Hippocampal formation (tissue), 2 donors: ENCODE data around the gene DAP.

Source experiments
- DNase-seq, 2 donors: peaks; one replicate each; lab custom pipeline; 2025; lab: John Stamatoyannopoulos, UW

Gene DAP

GRCh38 chr5:10760921-10761184 lies 181 bp downstream of the DAP start:
- no peak for DNase-seq

DNA sequence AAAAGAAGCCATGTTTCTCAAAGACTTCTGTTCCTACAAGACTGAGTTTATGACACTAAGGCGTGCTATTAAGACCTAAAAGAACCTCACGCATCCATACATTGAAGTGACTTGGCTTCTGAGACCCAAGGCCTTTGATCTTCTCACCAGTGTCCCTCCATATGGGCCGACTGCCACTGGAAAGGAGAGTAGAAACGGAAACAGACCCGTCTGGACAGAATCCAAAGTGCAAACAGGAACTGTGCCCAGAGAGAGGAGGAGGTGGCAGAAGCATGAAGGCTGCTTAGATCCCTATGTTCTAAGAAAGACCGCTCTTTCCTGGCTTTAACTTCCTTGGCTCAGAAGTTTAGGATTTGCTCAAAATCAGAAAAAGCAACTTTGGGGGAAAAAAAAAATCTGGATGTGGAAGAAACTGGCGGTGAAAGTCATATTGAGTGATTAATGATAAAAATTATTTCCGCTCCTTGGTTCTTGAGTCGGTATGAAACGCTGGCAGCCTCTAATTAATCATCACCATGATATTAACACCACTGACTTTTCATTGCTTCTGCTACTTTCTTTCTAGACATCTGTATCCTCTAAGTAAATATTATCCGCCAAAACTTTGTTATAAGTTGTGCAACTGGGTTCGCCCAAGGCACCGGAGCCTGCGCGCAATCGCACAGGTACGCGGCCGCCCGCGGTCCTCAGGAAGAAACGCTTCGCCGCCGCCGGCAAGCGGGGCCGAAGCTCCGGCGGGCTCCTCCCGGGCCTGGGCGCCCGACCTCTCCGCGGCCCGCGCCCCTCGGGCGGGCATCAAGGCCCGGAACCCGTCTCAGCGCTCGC lies 726 bp downstream of the DAP start:
- peak; percentile 34 to 46 for DNase-seq

DNA sequence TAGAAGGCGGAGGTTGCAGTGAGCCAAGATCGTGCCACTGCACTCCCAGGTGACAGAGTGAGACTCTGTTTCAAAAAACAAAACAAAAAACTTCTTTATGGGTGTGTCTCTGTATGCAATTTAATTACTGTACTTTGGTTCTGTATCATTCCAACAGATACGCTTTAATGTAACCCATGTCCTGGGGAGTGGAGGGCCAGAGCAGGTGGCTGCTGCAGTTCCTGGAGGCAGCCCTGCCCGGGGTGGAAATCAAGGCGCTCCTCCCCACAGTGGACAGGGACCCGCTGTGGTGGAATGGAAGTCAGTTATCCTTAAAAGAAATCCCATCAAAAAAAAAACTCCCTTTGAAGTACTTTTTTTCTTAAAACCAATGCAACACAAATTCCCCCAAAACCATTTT lies 1.9 kb downstream of the DAP start:
- no peak for DNase-seq

- no peak for DNase-seq
These were observed 3.0 kb downstream of the DAP start for GRCh38 chr5:10757922-10758555.

DNA sequence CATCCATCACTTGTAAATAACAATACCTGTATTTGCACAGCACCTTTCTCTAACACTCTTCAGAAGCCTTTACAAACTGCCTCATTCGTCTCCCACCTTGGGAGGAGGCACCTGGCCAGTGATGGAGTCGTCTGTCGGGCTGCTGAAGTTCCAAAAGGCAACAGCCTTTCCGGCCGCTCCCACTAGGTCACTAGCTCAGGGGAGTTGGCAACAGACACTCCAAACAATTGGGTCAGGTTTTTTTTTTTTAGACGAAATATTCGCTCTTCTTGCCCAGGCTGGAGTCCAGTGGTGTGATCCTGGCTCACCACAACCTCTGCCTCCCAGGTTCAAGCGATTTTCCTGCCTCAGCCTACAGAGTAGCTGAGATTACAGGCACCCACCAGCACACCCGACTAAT lies 4.0 kb downstream of the DAP start:
- no peak for DNase-seq

DNA sequence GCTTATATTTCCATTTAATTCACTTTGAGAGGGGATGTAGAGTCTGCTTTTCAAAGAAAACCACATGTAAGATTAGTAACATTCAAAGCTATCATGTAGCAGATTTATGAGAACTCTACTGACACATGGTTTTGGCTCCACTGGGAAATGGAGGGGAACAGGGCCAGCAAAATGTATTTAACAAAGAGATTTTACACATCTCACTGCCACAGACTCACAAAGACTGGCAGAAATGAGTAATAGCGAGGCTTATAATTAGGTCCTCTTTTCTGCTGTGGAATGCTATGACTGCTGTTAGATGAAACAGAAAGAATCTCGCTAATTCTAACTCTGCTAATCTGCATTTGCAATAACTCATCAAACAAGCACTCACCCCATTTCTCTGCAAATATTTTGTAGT lies 4.5 kb downstream of the DAP start:
- DNase-seq = no peak

- DNase-seq = no peak
These were observed 7.9 kb downstream of the DAP start for GRCh38 chr5:10753178-10753577.

DNA sequence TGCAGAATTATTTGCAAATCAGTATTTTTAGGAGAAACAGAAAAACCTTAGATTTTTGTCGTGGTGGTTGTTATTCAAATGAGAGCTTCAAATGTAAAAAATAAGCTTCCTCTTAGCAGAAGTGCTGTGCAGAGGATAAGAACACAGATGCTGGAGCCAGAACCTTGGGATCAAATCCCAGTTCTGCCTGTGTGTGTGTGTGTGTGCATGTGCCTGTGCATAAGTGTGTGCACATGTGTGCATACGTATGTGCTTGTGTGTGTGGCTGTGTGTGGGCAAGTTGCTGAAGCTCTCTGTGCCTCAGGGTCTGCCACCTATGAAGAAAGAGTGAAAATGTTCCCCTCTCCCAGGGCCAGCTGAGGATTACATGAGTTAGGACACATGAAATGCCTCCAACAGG lies 8.6 kb downstream of the DAP start:
- DNase-seq = no peak

GRCh38 chr5:10750909-10751308 lies 10.1 kb downstream of the DAP start:
- DNase-seq = no peak

- no peak for DNase-seq
These were observed 13.1 kb downstream of the DAP start for GRCh38 chr5:10747678-10748622.

DNA sequence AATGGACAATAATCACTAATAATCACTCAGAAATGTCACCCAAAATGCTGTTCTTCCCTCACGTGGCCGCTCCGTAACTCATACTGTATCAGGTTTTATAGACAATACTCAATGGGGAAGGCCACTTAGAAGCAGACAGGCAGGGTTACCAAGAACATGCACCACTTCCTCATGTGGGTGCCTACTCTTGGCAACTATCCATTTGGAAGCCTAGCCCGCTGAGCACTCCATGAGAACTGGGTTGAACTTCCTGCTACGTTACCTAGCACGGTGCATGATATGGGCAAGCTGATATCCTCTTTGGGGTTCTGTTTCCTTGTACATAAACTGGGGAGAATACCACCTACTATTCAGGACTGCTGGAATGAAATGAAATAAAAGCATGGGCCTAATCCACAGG lies 14.3 kb downstream of the DAP start:
- DNase-seq = peak in 1 of 2 donors; percentile 11

- no peak for DNase-seq
These were observed 15.9 kb downstream of the DAP start for GRCh38 chr5:10745133-10745532.

DNA sequence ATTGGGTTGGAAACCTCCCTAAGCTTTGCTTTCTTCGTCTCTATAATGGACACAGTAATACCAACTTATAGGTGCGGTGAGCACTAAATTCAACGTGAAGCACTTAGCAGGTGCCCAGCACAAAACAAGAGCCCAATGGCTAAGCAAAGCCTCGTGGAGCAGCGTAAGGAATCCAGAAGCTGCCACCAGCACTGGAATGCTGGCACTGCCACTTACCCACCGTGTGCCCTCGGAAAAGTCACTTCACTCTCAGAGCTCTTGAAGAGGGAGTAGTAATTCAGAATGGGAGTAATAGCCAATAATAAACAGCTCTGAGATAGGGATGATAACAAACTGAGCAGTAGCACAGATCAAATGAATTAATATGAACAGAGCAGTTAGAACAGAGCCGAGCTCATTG lies 16.4 kb downstream of the DAP start:
- no peak for DNase-seq

DNA sequence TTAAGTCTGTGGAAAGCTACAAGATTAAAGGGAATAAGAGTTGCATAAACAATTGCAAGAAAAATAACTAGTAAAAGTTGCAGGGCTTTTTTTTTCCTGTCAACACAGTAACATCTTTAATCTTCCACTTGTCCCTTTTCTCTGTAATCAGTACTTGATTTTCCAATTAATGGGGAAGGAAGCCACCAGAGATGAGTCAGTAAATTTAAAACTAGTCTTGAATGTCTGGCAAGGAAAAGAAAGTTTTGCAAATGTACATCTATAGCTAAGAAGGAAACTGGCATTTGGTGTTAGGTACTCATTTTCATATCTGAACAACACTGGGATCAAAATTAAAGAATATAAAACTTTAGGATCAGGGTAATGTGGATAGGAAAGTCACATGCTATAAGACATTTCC lies 17.1 kb downstream of the DAP start:
- DNase-seq = no peak

DNA sequence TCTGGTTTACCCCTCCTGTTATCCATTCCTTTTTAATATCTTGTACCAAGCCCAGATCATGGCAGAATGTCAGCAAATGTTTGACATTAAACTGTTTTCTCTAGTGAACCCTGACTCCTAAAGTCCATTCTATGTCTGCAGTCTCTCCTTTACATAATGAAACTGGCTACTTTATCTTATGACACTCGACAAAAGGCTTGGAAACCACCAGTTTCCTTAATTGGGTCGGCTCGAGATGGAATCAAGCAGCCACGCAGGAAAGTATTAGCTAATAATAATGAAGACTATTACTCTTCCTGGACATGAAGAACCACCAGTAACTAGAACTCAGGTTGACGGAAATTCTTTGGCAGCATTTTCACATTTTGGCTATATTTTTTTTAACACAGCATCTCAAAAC lies 17.5 kb downstream of the DAP start:
- DNase-seq = no peak

DNA sequence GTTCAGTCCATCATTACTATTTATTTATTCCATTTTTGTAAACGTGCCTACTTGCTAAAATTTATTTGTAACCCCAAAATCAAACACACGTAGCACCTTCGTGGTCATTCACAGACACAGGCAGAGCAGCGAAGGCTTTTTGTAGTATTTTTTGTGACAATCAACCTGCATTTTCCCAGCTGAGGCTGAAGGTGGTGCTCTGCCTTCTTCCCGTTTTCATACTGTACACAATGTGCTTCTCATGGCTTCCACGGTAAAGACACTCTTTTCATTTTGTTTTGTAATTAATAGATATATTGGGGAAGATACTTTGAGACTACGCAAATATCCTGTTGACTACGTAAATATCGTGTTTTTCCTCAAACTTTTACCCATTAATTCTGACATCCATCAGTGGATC lies 19.4 kb downstream of the DAP start:
- DNase-seq = no peak

DNA sequence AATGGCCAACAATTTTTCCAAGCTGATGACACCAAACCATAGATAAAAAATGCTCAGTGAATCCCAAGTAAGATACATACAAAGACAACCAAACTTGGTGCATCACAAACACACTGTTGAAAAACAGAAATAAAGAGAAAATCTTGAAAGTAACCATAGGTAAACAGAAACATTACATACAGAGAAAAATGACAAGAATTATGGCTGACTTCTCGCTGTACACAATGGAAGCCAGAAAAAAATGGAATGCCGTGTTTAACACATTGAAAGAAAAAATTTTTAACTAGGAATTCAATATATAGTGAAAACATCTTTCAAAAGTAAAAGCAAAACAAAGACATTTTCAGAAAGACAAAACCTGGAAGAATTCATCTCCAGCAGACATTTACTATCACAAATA lies 20.6 kb downstream of the DAP start:
- DNase-seq = no peak

DNA sequence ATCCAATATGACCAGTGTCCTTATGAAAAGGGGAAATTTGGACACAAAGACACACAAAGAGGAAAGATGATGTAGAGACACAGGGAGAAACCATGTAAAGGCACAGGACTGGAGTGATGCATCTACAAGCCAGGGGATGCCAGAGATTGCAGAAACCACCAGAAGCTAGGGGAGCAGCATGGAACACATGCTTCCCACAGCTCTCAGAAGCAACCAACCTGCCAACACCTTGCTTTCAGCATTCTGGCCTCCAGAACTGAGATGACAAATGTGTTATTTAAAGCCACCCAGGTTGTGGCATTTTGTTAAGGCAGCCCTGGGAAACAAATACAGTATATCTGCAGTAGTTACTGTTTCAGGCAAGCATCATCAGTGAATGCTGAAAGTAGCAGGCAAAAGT lies 23.2 kb downstream of the DAP start:
- no peak for DNase-seq

GRCh38 chr5:10736808-10737207 lies 24.2 kb downstream of the DAP start:
- DNase-seq = no peak

GRCh38 chr5:10736354-10736753 lies 24.7 kb downstream of the DAP start:
- DNase-seq = no peak

GRCh38 chr5:10735569-10736276 lies 25.3 kb downstream of the DAP start:
- no peak for DNase-seq

GRCh38 chr5:10734832-10735523 lies 26.1 kb downstream of the DAP start:
- no peak for DNase-seq
